ENCODE measurements around the gene CDH23.

Gene CDH23

DNA sequence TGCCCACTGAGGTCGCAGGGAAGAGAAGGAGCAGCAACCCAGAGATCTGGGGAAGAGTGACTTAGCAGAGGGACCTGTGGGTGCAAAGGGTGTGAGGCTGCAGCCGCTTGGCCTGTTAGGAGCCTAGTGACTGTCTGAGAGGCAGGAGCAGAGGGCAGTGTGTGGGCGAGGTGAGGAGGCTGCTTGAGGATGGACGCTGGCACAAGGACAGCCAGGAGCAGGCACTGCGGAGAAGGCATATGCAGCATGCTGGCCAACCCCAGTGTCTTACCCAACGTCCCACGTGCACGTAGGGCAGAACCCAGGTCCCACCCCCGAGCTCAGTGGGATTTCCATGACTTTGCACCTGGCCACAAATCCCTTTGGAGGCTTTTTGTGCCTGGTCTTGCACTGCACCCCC, 268.7 kb downstream of the CDH23 start:
- DNase-seq, result no peak

DNA sequence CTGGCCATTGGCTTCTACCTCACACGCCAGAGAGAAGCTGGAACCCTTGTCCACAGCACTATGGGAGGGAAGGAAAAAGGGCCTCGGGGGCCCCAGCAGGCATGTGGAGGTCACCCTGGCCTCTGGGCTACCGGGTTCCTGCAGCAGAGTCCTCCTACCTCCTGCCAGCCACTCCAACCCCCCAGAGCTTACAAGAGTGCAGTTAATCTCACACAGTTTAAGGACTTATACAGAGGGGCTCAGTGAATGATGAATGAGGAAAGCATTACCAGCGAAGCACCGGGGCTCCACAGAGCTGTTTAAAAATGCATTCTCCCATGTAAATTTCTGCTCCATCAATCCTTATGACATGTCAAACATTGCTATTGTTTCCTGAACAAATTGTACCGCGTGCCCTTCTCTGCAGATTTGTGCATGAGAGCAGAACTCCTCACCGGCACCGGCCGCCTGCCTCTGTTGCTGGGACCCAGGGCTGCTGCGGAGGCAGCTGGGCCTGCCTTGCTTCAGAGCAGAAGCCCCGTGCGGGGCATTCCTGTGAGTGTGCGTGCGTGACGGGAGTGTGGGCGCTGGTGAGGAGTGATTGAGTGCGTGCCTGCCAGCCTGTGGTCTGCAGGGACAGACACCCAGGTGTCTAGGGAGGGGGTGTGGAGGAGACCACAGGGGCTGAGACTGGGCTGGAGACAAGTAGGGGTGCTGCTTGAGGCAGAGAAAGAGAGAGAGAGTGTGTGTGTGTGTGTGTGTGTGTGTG, 270.1 kb downstream of the CDH23 start:
- peak in 1 of 2 donors; percentile 24 for DNase-seq

DNA sequence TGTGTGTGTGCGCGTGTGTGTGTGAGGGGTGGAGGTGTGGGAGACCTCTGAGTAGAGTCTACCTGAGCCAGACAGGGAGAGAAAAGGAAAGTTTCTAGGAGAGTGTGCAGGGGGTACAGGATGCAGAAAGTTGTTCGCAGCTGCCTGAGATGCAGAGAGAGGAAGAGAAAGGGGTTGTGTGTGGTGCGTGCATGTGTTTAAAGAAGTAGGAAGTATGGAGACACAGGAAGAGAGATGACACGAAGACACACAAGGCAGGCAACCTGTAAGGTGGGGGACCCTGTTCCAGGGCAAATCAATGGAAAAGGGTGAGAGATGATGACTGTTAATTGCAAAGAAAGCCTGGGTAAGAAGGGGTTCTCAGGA, 270.6 kb downstream of the CDH23 start:
- DNase-seq, result peak in 1 of 2 donors; percentile 11

DNA sequence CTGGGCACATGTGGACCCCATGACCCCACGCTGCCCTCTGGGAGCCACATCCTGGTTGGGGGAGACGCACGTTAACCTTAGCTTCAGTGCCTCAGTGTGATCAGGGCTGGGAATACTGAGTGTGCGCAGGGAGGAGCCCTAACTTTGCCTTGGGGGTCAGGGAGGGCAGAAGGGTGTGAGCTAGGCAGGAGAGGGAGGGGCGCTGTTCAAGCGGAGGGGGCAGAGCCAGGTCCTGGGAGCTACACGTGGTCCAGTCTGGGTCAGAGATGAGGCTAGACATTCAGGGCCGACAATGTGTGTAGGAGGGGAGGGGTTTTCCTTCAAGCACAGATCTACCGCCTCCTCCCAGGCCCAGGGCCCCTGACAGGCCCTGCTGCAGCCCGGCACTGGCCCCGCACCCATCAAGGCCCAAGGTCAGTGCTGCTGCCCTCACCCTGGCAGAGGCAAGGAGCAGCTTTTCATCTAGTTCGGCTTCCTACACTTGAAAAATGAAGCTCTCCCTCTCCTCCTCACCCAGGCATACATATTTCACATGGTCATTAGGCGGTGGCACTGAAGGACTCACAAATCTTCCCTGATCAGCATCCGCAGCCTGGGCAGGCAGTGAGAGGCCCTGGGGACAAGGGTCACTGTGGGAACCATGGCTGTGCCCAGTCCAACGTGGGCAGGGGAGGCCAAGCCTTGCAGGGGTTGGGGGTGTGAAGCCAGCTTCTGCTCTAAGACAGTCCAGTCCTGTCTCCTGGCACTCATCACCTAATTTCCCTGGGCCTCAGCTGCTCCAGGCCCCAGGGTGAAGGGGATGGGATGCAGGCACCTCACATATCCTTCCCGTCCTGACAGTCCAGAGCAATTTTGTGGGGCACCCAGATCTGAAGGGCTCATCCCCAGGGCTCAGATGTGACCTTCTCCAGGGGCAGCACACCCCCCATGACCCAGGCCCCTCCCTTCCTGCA, 275.6 kb downstream of the CDH23 start:
- no peak for DNase-seq

DNA sequence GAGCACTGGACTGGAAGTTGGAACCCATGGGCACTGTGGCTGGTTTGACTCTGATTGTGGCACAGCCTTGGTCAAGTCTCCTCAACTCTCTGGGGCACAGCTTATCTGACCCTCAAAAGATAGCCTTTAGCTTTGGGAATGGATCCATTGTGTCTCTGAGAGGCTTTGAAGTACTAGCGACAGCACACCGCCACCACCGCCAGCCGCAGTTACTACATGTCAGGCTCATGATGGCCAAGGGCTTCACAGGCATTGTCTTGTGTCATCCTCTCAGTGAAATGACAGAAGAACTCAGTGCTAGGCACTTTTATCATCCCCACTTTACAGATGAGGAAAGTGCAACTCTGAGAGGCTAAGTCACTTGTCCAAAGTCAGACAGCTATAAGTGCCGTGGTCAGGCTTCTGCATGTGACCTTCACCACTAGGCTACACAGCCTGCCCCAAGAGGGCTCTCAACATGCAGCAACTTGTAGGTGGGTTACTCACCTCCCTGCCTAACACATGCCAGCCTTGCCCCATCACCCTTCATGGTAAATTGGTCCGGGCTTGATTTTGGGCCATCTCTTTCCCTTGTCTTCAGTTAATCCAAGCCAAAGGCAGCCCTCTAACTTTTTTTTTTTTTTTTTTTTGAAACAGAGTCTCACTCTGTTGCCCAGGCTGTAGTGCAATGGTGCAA, 278.7 kb downstream of the CDH23 start:
- no peak for DNase-seq

DNA sequence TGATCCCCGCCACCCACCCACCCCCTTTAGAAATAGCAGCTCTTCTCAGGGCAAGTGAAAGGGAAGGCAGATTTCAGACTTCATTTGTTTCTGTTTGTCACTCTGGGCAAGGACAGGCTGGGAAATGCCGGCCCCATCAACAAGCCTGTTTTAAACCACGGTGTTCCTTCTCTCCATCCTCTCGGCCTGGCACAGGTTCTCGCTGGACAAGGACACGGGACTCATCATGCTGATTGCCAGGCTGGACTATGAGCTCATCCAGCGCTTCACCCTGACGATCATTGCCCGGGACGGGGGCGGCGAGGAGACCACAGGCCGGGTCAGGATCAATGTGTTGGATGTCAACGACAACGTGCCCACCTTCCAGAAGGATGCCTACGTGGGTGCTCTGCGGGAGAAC, 280.5 kb downstream of the CDH23 start:
- DNase-seq, result no peak

DNA sequence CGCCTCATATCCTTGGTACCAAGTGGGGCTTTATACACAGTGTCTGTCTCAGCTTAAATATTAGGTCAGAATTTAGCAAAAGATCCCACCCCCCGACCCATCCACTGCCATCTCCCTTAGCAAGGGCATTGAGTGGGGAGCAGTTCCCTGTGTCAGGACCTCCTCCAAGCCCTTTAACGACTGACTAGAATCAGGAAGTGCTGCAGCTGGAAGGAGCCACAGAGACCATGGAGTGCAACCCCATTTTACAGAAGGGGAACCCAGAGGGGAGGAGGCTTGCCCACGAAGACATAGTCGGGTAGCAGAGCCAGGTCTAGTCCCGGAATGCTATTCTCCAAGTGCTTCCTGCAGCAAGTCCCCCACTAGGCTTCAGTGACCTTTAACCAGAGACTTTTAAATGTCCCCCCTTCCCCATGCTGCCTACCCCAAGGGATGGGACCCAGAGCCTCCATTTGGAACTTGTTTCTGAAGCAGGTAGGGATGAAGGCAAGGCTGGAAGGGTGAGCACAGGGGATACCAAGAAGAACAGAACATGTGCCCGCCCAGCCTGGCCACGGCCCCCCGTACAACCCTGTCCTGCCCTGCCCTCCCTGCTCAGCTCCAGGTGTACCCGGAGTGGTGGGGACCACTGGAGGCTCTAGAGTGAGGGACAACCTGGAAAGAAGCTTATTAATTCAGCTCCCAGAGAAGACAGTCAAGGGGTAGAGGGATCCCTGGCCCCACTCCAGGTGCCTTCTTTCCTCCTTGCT, 281.5 kb downstream of the CDH23 start:
- DNase-seq, result peak; percentile 21 to 29

DNA sequence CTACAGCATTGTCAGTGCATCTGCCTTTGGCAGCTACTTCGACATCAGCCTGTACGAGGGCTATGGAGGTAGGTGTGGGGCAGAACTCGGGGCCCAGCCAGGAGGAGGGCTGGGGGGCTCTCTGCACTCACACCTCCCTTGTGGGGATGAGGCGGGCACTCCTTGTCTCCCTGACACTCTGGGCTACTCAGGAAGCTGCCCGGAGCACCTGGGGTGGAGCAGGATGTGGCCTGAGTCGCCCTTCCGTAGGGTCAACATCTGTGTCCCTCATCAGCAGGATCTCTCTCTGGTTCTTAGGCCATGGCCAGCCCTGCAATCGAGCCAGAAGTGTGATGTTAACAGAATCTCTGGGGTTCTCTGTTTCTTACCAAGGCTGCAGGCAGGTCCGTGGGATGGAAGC, 282.7 kb downstream of the CDH23 start:
- no peak for DNase-seq

DNA sequence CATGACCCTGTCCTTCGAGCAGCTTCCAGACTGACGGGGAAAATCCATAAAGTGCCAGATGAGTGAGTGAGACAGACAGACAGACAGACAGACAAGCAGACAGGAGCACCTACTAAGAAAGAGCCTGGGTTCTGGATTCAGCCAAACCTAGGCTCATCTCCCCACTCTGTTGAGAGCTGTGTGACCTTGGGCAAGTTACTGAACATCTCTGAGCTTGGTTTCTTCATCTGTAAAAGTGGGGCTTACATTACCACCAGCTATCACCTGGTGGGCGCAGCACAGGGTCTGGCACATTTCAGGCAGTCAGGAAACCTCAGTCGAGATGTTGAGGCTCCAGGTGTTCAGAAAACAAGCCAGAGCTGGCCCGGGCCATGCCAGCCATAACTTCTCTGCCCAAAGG, 285.3 kb downstream of the CDH23 start:
- DNase-seq, result no peak

DNA sequence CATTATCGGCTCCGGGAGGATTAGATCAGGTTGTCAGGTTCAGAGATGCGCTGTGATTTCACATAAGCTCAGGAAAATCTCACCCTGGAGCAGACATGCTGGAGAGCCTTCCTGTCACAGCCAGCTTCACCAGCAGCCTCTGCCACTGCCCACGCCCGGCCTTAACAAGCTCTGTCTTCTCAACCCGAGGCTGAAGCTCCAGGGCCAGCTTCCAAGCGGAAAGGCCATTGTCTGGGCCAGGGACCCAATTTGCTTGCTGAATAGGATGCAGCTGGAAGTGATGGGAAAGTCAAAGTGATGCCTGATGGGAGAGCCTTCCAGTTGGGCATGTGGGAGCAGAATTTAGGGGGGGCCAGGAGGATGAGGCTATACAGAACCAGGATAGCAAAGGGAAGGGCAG, 286.6 kb downstream of the CDH23 start:
- no peak for DNase-seq

DNA sequence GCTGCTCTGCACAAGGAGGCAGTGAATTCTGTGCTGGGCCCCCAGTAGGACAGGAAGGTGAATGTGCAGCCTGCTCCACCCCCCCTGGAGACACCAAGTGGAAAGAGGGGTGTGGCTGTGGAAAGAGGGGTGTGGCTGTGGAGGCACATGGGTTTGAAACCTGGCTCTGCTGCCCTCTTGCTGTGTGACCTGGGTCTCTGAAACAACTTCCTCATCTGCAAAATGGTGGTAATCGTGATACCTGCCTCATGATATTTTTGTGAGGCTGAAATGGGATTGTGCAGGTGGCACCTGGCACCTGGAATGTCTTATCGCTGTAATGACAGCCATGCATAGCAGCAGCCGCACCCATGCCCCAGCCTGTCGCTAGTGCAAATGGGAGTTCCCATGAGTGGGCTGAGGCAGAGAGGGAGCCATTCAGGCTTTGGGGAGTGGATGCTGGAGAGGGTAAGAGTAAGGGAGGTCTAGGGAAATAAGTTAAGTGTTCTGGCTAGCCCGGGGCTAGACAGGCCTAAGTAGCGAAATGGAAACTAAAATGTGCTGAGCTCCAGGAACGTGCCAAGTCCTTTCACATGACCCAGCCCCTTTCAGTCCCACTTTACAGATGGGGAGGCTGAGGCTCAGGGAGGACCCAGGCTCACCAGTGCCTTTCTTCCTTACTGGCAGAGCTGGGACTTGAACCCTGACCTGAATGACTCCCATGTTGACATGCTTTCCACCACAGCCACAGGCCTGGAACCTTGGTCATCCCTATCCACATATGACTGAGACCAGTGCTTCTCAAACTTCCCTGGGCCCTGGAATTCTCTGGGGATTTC, 287.8 kb downstream of the CDH23 start:
- DNase-seq, result no peak

DNA sequence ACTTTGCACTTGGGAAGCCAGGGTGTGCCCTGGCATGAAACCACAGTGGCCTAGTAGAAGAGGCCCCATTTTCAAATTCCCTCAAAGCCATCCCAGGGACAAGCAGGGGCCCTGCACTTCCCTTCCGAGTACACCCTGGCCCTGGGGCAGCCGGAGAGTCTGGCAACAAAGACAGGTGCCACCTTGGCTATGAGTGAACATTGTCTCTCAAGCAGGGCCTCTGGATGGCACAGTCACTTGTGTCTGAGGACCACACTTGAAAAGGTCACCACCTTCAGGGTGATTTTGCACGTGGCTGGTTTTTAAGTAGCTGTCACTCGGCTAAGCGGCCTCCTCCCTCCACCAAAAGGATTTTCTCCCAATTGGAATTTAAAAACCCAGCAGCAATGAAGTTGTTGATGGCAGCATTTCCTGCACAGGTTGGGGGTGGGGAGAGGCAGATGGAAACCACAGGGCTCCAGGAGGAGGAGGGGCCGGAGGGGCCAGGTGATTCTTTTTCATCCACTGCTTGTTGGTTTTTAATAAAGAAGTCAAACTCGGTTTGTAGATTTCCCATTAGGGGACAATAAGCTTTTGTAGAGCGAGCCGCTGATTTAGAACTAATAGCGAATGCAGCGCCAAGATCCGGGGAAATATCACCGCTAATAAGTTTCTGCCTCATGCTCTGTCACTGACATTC, 289.0 kb downstream of the CDH23 start:
- no peak for DNase-seq

DNA sequence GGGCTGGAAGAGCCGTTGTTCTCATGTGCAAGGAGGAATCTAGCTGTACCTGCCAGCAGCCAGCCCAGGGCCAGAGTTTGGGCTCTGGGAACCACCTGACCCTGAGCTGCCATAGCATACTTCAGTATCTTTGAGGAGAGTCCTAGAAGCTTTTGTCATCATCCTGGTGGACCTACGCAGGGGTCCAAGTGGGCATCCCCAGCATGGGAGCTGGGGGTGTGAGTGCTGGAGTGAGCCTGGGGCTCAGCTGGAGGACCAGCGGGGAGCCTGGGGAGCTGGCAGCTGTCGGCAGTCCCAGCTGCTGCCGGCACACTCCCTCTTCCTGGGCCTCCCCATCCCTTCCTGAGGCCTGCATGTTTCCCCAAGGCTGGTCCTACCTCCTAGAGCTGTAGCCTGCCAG, 290.4 kb downstream of the CDH23 start:
- no peak for DNase-seq

DNA sequence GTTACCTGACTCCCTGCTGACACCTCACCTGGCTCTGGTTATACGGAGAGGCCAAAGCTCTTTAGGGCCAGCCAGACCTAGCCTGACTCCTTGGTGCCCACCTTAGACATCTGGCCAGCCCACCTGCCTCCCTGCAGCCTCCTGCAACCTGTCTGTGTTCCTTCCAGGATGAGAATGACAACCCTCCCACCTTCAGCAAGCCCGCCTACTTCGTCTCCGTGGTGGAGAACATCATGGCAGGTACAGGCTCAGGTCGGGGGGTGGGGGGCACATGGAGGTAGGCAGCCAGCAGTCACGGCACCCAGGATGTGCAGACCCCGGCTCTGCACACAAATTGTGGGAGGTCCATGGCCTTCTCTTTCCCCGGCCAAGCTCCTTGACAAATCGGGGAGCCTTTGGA, 290.8 kb downstream of the CDH23 start:
- no peak for DNase-seq

DNA sequence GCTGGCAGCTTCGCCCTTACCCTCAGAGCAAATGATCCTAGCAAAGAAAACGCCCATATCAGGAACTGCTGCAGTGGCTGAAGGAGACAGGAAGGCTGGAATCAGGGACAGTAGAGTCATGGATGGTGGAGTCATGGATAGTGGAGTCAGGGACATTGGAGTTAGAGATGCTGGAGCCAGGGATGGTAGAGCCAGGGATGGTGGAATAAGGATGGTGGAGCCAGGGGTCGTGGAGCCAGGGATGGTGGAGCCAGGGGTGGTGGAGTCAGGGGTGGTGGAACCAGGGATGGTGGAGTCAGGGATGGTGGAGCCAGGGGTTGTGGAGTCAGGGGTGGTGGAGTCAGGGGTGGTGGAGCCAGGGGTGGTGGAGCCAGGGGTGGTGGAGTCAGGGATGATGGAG, 291.5 kb downstream of the CDH23 start:
- DNase-seq, result no peak

DNA sequence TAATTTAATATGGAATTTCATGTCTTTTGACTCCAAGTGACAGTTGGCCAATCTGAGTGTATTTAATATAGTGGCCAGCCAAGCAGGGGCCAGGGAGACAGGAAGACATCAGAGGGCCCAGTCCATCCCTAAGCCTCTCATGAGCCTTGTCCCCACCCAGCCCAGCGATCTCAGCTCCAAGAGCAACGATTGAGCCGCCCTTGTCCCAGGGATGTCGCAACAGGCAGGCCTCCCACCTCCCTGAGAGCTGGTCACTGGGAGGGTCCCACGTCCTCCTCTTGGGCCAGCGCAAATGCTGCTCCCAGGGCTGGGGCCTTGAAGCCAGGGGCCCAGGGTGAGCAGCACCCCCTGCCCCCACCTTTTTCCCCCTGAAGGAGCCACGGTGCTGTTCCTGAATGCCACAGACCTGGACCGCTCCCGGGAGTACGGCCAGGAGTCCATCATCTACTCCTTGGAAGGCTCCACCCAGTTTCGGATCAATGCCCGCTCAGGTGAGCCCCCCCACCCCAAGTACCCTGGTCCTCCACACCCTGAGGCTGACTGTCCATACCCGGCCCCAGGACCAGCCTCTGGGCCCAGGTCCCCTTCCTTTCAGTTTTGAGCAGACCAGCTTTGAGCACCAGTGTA, 293.5 kb downstream of the CDH23 start:
- DNase-seq, result no peak

DNA sequence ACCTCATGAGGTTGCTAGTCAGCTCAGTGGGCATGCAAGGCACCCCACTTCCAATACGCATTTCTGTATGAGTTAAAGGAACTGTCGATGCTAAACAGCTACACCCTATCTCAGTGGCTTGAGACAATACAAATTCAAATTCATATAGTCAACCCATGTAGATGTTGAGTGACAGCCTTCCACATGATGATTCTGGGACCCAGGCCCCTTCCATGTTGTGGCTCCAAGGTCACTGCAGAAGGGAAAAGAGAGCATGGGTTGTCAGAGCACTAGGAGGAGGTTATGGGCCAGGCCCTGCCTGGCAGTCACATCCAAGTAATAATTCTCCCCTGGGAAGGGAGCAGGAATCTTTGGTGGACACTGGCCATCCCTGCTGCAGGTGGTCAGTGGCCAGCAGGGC, 294.7 kb downstream of the CDH23 start:
- DNase-seq, result no peak

DNA sequence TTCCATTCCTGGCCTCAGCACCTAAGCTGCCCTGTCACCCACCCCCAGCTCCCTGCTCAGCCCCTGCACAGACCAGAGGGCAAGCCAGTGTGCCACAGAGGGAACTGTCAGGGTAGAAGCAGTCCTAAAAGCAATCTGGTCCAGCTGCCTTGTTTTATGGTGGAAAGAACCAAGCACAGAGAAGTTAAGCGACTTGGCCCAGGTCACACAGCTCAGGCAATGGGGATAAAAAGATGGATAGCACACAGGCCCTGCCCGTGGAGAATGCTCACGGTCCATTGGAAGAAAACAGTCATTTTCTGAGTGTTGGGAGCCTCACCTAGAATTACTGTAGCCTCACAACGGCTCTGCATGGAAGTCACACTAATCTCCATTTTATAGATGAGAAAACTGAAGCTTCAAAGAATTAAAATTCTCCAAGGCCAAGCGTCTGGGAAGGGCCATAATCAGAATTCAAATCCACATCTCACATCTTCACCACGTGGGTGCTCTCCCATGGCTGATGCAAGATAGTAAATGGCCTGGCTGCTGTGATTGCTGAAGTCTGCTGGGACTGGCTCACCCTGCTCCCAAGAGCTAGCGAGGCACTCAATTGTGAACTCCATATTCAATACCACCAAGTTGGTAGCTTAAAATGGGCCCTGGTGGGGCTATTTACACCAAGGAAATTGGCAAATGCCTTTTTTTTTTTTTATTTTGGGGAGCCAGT, 296.0 kb downstream of the CDH23 start:
- DNase-seq, result no peak

DNA sequence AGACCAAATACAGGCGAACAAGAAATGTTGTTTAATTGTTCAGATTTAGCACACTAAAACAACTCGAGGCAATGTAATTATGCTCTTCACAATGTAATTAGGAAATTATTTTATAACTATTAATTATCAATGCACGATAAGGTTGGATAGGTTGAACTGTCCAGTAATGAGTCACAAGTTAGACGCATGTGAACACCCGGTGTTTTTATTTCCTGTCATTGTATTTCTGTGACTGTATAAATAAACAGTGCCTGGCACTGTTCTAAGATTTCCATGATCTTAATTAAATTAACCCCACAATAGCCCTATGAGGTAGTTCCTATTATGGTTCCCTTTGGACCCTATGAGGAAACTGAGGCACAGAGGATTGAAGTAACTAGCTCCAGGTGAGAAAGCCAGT, 296.7 kb downstream of the CDH23 start:
- DNase-seq, result no peak

DNA sequence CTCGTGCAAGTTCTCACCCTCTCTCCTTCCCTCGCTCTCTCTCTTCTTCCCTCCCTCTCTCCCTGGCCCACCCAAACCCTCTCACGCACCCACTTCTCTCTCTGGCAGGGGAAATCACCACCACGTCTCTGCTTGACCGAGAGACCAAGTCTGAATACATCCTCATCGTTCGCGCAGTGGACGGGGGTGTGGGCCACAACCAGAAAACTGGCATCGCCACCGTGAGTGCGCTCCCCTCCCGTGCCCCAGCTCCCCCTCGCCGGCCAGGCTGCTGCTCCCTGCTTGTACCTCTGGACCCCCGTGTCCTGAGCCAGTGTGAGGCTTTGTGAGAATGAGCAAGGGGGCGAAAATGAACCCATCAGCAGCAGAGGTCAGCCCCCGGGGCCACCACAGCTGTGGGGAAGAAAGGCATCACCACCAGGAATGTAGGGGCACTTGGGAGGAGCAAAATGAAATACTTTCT, 297.4 kb downstream of the CDH23 start:
- no peak for DNase-seq
